ENCODE data around the gene DHODH. TPM values are rescaled to one million over a fixed set of nuclear protein-coding genes. Genes with fewer than 3 reads are reported as not detected.

The DHODH gene
- total RNA-seq, 1 donor from 2014 or later: 5.2 TPM

- peaks cover 2% of the 10 kb centered on the region for H3K4me1 Mint-ChIP-seq (ENCODE audit: low read depth, unreplicated experiment)
- Histone ChIP-seq H4K20me1 (ENCODE audit: insufficient read depth, low read length) (no peaks in the 10 kb centered on the region), H3K4me3 (ENCODE audit: insufficient read depth, low read depth, low read length) (no peak overlapping the region), H2AFZ (ENCODE audit: low read depth, low read length) (no peak overlapping the region), H3K4me2 (ENCODE audit: low read length) (no peak overlapping the region), H3K36me3 (ENCODE audit: insufficient read depth, low read length) (no peaks in the 10 kb centered on the region), H3K9ac (ENCODE audit: low read length) (no peak overlapping the region), H3K27ac (ENCODE audit: low read depth, low read length) (no peak overlapping the region), H3K4me1 (ENCODE audit: insufficient read depth, low read length) (no peaks in the 10 kb centered on the region), H3K79me2 (ENCODE audit: insufficient read depth, low read length) (no peaks in the 10 kb centered on the region), H3K27me3 (ENCODE audit: insufficient read depth, low read length) (no peaks in the 10 kb centered on the region), H3K9me3 (ENCODE audit: insufficient read depth, low read depth, low read length) (no peaks in the 10 kb centered on the region)
- FAIRE-seq (no peak), DNase-seq (ENCODE audit: low read depth) (no peak)
- H3K36me3 Mint-ChIP-seq (ENCODE audit: low read depth, unreplicated experiment): peaks cover 2% of the 10 kb centered on the region
- H3K4me3 Mint-ChIP-seq (ENCODE audit: unreplicated experiment): no peak overlapping the region
- no peak overlapping the region for H3K27ac Mint-ChIP-seq (ENCODE audit: unreplicated experiment)
- H3K9me3 Mint-ChIP-seq (ENCODE audit: unreplicated experiment): peaks cover 1% of the 10 kb centered on the region
- TF ChIP-seq CTCF (IDR thresholded peaks at IDR 0.05; ENCODE audit: insufficient read depth, low read depth, low read length) (no peak), EZH2 (IDR thresholded peaks at IDR 0.05; ENCODE audit: insufficient read depth, low read length) (no peak)
- peaks cover 2% of the 10 kb centered on the region for H3K27me3 Mint-ChIP-seq (ENCODE audit: low read depth, unreplicated experiment)
Measured at GRCh38 chr16:72044296-72044695, 35.8 kb downstream of the DHODH start.

- DNase-seq (ENCODE audit: low read depth) (no peak), FAIRE-seq (no peak)
- peaks cover 6% of the 10 kb centered on the region for H3K36me3 Mint-ChIP-seq (ENCODE audit: low read depth, unreplicated experiment)
- Histone ChIP-seq H3K4me1 (ENCODE audit: insufficient read depth, low read length) (no peaks in the 10 kb centered on the region), H3K27ac (ENCODE audit: low read depth, low read length) (no peak overlapping the region), H3K9me3 (ENCODE audit: insufficient read depth, low read depth, low read length) (no peaks in the 10 kb centered on the region), H3K27me3 (ENCODE audit: insufficient read depth, low read length) (no peaks in the 10 kb centered on the region), H3K36me3 (ENCODE audit: insufficient read depth, low read length) (no peaks in the 10 kb centered on the region), H4K20me1 (ENCODE audit: insufficient read depth, low read length) (no peaks in the 10 kb centered on the region), H2AFZ (ENCODE audit: low read depth, low read length) (no peak overlapping the region), H3K4me3 (ENCODE audit: insufficient read depth, low read depth, low read length) (no peak overlapping the region), H3K79me2 (ENCODE audit: insufficient read depth, low read length) (no peaks in the 10 kb centered on the region), H3K4me2 (ENCODE audit: low read length) (no peak overlapping the region), H3K9ac (ENCODE audit: low read length) (no peak overlapping the region)
- peaks cover 6% of the 10 kb centered on the region for H3K9me3 Mint-ChIP-seq (ENCODE audit: unreplicated experiment)
- peaks cover 2% of the 10 kb centered on the region for H3K4me1 Mint-ChIP-seq (ENCODE audit: low read depth, unreplicated experiment)
- no peak for TF ChIP-seq CTCF (IDR thresholded peaks at IDR 0.05; ENCODE audit: insufficient read depth, low read depth, low read length)
- no peak for TF ChIP-seq EZH2 (IDR thresholded peaks at IDR 0.05; ENCODE audit: insufficient read depth, low read length)
- peaks cover 3% of the 10 kb centered on the region for H3K27me3 Mint-ChIP-seq (ENCODE audit: low read depth, unreplicated experiment)
- H3K4me3 Mint-ChIP-seq (ENCODE audit: unreplicated experiment): no peak overlapping the region
- no peak overlapping the region for H3K27ac Mint-ChIP-seq (ENCODE audit: unreplicated experiment)
Measured at GRCh38 chr16:72044825-72045359, 36.3 kb downstream of the DHODH start.

- Histone ChIP-seq H4K20me1 (ENCODE audit: insufficient read depth, low read length) (no peaks in the 10 kb centered on the region), H3K9ac (ENCODE audit: low read length) (no peak overlapping the region), H3K4me1 (ENCODE audit: insufficient read depth, low read length) (no peaks in the 10 kb centered on the region), H3K27me3 (ENCODE audit: insufficient read depth, low read length) (no peaks in the 10 kb centered on the region), H3K36me3 (ENCODE audit: insufficient read depth, low read length) (no peaks in the 10 kb centered on the region), H3K4me3 (ENCODE audit: insufficient read depth, low read depth, low read length) (no peak overlapping the region), H3K4me2 (ENCODE audit: low read length) (no peak overlapping the region), H3K27ac (ENCODE audit: low read depth, low read length) (no peak overlapping the region), H3K79me2 (ENCODE audit: insufficient read depth, low read length) (no peaks in the 10 kb centered on the region), H3K9me3 (ENCODE audit: insufficient read depth, low read depth, low read length) (no peaks in the 10 kb centered on the region), H2AFZ (ENCODE audit: low read depth, low read length) (no peak overlapping the region)
- no peak for TF ChIP-seq CTCF (IDR thresholded peaks at IDR 0.05; ENCODE audit: insufficient read depth, low read depth, low read length)
- no peak for TF ChIP-seq EZH2 (IDR thresholded peaks at IDR 0.05; ENCODE audit: insufficient read depth, low read length)
- FAIRE-seq (no peak), DNase-seq (ENCODE audit: low read depth) (no peak)
- Mint-ChIP-seq H3K4me3 (ENCODE audit: unreplicated experiment) (no peak overlapping the region), H3K27me3 (ENCODE audit: low read depth, unreplicated experiment) (peaks cover 4% of the 10 kb centered on the region), H3K36me3 (ENCODE audit: low read depth, unreplicated experiment) (peaks cover 8% of the 10 kb centered on the region), H3K4me1 (ENCODE audit: low read depth, unreplicated experiment) (no peaks in the 10 kb centered on the region), H3K9me3 (ENCODE audit: unreplicated experiment) (peaks cover 12% of the 10 kb centered on the region), H3K27ac (ENCODE audit: unreplicated experiment) (no peak overlapping the region)
Measured at GRCh38 chr16:72049110-72049509, 40.6 kb downstream of the DHODH start.

Data from astrocyte (in vitro differentiated cells and primary cell).